ENCODE measurements around the gene RBM19. TPM values are rescaled to one million over a fixed set of nuclear protein-coding genes. Genes with fewer than 3 reads are reported as not detected.

RBM19 gene
- total RNA-seq, 4 donors from 2014 or later, result 19.3 to 45.5 (median 31.5) TPM

GRCh38 chr12:113803759-113804140, 162.4 kb downstream of the RBM19 start:
- Histone ChIP-seq H3K4me3 (no peak overlapping the region), H3K9me3 (no peaks in the 10 kb centered on the region), H3K27me3 (no peaks in the 10 kb centered on the region), H3K27ac (no peak overlapping the region), H3K4me1 (no peaks in the 10 kb centered on the region), H3K36me3 (no peaks in the 10 kb centered on the region)
- intact Hi-C loops (cut with DNase I; ENCODE audit: low total_unique reads), result no loop called here
- TF ChIP-seq CTCF (IDR thresholded peaks at IDR 0.05) (no peak), POLR2A (IDR thresholded peaks at IDR 0.05) (no peak)
- DNase-seq, result no peak

- intact Hi-C loops (cut with DNase I; ENCODE audit: low total_unique reads), result no loop called here
- no peak overlapping the region for H3K27ac ChIP-seq
- H3K27me3 ChIP-seq, result no peaks in the 10 kb centered on the region
- DNase-seq, result no peak
- no peak for TF ChIP-seq CTCF (IDR thresholded peaks at IDR 0.05)
- no peak for TF ChIP-seq POLR2A (IDR thresholded peaks at IDR 0.05)
- no peaks in the 10 kb centered on the region for H3K9me3 ChIP-seq
- H3K4me3 ChIP-seq, result no peak overlapping the region
- no peaks in the 10 kb centered on the region for H3K36me3 ChIP-seq
- H3K4me1 ChIP-seq, result no peaks in the 10 kb centered on the region
Observed at GRCh38 chr12:113802966-113803758, 163.0 kb downstream of the RBM19 start.

GRCh38 chr12:113802000-113802749, 163.9 kb downstream of the RBM19 start:
- Histone ChIP-seq H3K4me3 (no peak overlapping the region), H3K27me3 (no peaks in the 10 kb centered on the region), H3K36me3 (no peaks in the 10 kb centered on the region), H3K4me1 (no peaks in the 10 kb centered on the region), H3K27ac (no peak overlapping the region), H3K9me3 (no peaks in the 10 kb centered on the region)
- DNase-seq, result no peak
- TF ChIP-seq POLR2A (IDR thresholded peaks at IDR 0.05), result no peak
- no peak for TF ChIP-seq CTCF (IDR thresholded peaks at IDR 0.05)
- intact Hi-C loops (cut with DNase I; ENCODE audit: low total_unique reads), result no loop called here

GRCh38 chr12:113800201-113800600, 165.9 kb downstream of the RBM19 start:
- TF ChIP-seq CTCF (IDR thresholded peaks at IDR 0.05) (no peak), POLR2A (IDR thresholded peaks at IDR 0.05) (no peak)
- Histone ChIP-seq H3K4me3 (no peak overlapping the region), H3K4me1 (no peaks in the 10 kb centered on the region), H3K9me3 (no peaks in the 10 kb centered on the region), H3K27me3 (no peaks in the 10 kb centered on the region), H3K36me3 (no peaks in the 10 kb centered on the region), H3K27ac (no peak overlapping the region)
- DNase-seq, result no peak
- intact Hi-C loops (cut with DNase I; ENCODE audit: low total_unique reads), result no loop called here

GRCh38 chr12:113798552-113798951, 167.6 kb downstream of the RBM19 start:
- intact Hi-C loops (cut with DNase I; ENCODE audit: low total_unique reads), result no loop called here
- no peaks in the 10 kb centered on the region for H3K27me3 ChIP-seq
- H3K36me3 ChIP-seq, result no peaks in the 10 kb centered on the region
- no peaks in the 10 kb centered on the region for H3K9me3 ChIP-seq
- no peak overlapping the region for H3K4me3 ChIP-seq
- no peak for TF ChIP-seq CTCF (IDR thresholded peaks at IDR 0.05)
- TF ChIP-seq POLR2A (IDR thresholded peaks at IDR 0.05), result no peak
- no peak overlapping the region for H3K27ac ChIP-seq
- no peak for DNase-seq
- no peaks in the 10 kb centered on the region for H3K4me1 ChIP-seq

Data from uterus (tissue), 4 donors.